ENCODE results near the gene MRRF. TPM values are rescaled to one million over a fixed set of nuclear protein-coding genes. Genes with fewer than 3 reads are reported as not detected.

The MRRF gene
- total RNA-seq, 1 donor from 2014 or later: 35.7 TPM

GRCh38 chr9:122263699-122264349 is 858 bp upstream of the MRRF start:
- intact Hi-C loops (cut with DNase I): no loop called here
- ATAC-seq (ENCODE audit: poor library complexity) (peak; percentile 26), DNase-seq (no peak)

- no peak for DNase-seq
- intact Hi-C loops (cut with DNase I): no loop called here
- ATAC-seq (ENCODE audit: poor library complexity): peak; percentile 8
Measured at GRCh38 chr9:122265149-122265915, 650 bp downstream of the MRRF start.

- intact Hi-C loops (cut with DNase I): no loop called here
- ATAC-seq (ENCODE audit: poor library complexity) (no peak), DNase-seq (no peak)
Measured at GRCh38 chr9:122268041-122268814, 3.5 kb downstream of the MRRF start.

- no peak for DNase-seq
- ATAC-seq (ENCODE audit: poor library complexity): no peak
- intact Hi-C loops (cut with DNase I): no loop called here
Measured at GRCh38 chr9:122274055-122274454, 9.4 kb downstream of the MRRF start.

- no peak for DNase-seq
- intact Hi-C loops (cut with DNase I): no loop called here
- ATAC-seq (ENCODE audit: poor library complexity): no peak
Measured at GRCh38 chr9:122276096-122276495, 11.4 kb downstream of the MRRF start.

GRCh38 chr9:122277285-122277897 is 12.7 kb downstream of the MRRF start:
- intact Hi-C loops (cut with DNase I): no loop called here
- no peak for DNase-seq
- no peak for ATAC-seq (ENCODE audit: poor library complexity)

- ATAC-seq (ENCODE audit: poor library complexity) (peak; percentile 68), DNase-seq (no peak)
Measured at GRCh38 chr9:122281368-122281767, 16.7 kb downstream of the MRRF start.

GRCh38 chr9:122286764-122287163 is 22.1 kb downstream of the MRRF start:
- ATAC-seq (ENCODE audit: poor library complexity) (no peak), DNase-seq (no peak)
- intact Hi-C loops (cut with DNase I): no loop called here

More at GRCh38 chr9:122281368-122281767, 16.7 kb downstream of the MRRF start:
- intact Hi-C loops (cut with DNase I): no loop called here

- intact Hi-C loops (cut with DNase I): no loop called here
- DNase-seq (no peak), ATAC-seq (ENCODE audit: poor library complexity) (no peak)
Measured at GRCh38 chr9:122287214-122287720, 22.6 kb downstream of the MRRF start.

- no peak for DNase-seq
- ATAC-seq (ENCODE audit: poor library complexity): no peak
- intact Hi-C loops (cut with DNase I): no loop called here
Measured at GRCh38 chr9:122291458-122291857, 26.8 kb downstream of the MRRF start.

GRCh38 chr9:122294531-122294930 is 29.8 kb downstream of the MRRF start:
- intact Hi-C loops (cut with DNase I): no loop called here
- no peak for ATAC-seq (ENCODE audit: poor library complexity)
- no peak for DNase-seq

GRCh38 chr9:122297512-122297911 is 32.8 kb downstream of the MRRF start:
- intact Hi-C loops (cut with DNase I): no loop called here
- no peak for ATAC-seq (ENCODE audit: poor library complexity)
- DNase-seq: no peak

GRCh38 chr9:122302237-122303093 is 37.8 kb downstream of the MRRF start:
- no peak for DNase-seq
- no peak for ATAC-seq (ENCODE audit: poor library complexity)

GRCh38 chr9:122307061-122307460 is 42.4 kb downstream of the MRRF start:
- intact Hi-C loops (cut with DNase I): no loop called here
- DNase-seq (no peak), ATAC-seq (ENCODE audit: poor library complexity) (peak; percentile 15)

More at GRCh38 chr9:122302237-122303093, 37.8 kb downstream of the MRRF start:
- intact Hi-C loops (cut with DNase I): no loop called here

GRCh38 chr9:122307925-122308324 is 43.2 kb downstream of the MRRF start:
- intact Hi-C loops (cut with DNase I): no loop called here
- DNase-seq (no peak), ATAC-seq (ENCODE audit: poor library complexity) (peak; percentile 27)

GRCh38 chr9:122309861-122310260 is 45.2 kb downstream of the MRRF start:
- ATAC-seq (ENCODE audit: poor library complexity) (no peak), DNase-seq (no peak)
- intact Hi-C loops (cut with DNase I): no loop called here

- ATAC-seq (ENCODE audit: poor library complexity) (no peak), DNase-seq (no peak)
- intact Hi-C loops (cut with DNase I): no loop called here
Measured at GRCh38 chr9:122314165-122314564, 49.5 kb downstream of the MRRF start.

GRCh38 chr9:122315534-122315933 is 50.9 kb downstream of the MRRF start:
- intact Hi-C loops (cut with DNase I): no loop called here

More at GRCh38 chr9:122315534-122315933, 50.9 kb downstream of the MRRF start:
- ATAC-seq (ENCODE audit: poor library complexity) (no peak), DNase-seq (no peak)
